ENCODE measurements around the gene ZNF516. TPM values are rescaled to one million over a fixed set of nuclear protein-coding genes. Genes with fewer than 3 reads are reported as not detected.

The ZNF516 gene
- total RNA-seq, 1 donor from 2014 or later: 192 TPM

- peaks cover 8% of the 10 kb centered on the region for H3K36me3 Mint-ChIP-seq (ENCODE audit: unreplicated experiment)
- no peak overlapping the region for H3K27ac Mint-ChIP-seq (ENCODE audit: unreplicated experiment)
- peaks cover 3% of the 10 kb centered on the region for H3K9me3 Mint-ChIP-seq (ENCODE audit: unreplicated experiment)
- H3K4me1 Mint-ChIP-seq (ENCODE audit: low read depth, unreplicated experiment): peaks cover 11% of the 10 kb centered on the region
- H3K4me3 Mint-ChIP-seq (ENCODE audit: unreplicated experiment): no peak overlapping the region
- no peaks in the 10 kb centered on the region for H3K27me3 Mint-ChIP-seq (ENCODE audit: unreplicated experiment)
- no peak for DNase-seq
- no peak for TF ChIP-seq CTCF (IDR thresholded peaks at IDR 0.05; ENCODE audit: partially characterized antibody, unreplicated experiment)
These were observed 8.8 kb upstream of the ZNF516 start for GRCh38 chr18:76503649-76504386.

GRCh38 chr18:76502551-76502950, 7.5 kb upstream of the ZNF516 start:
- Mint-ChIP-seq H3K4me1 (ENCODE audit: low read depth, unreplicated experiment) (peaks cover 16% of the 10 kb centered on the region), H3K27ac (ENCODE audit: unreplicated experiment) (no peak overlapping the region), H3K4me3 (ENCODE audit: unreplicated experiment) (no peak overlapping the region), H3K9me3 (ENCODE audit: unreplicated experiment) (peaks cover 3% of the 10 kb centered on the region), H3K27me3 (ENCODE audit: unreplicated experiment) (no peaks in the 10 kb centered on the region), H3K36me3 (ENCODE audit: unreplicated experiment) (peaks cover 6% of the 10 kb centered on the region)
- TF ChIP-seq CTCF (IDR thresholded peaks at IDR 0.05; ENCODE audit: partially characterized antibody, unreplicated experiment): no peak
- DNase-seq: no peak

GRCh38 chr18:76499637-76500340, 4.7 kb upstream of the ZNF516 start:
- DNase-seq: no peak
- Mint-ChIP-seq H3K4me1 (ENCODE audit: low read depth, unreplicated experiment) (peaks cover 24% of the 10 kb centered on the region), H3K27ac (ENCODE audit: unreplicated experiment) (no peak overlapping the region), H3K27me3 (ENCODE audit: unreplicated experiment) (peaks cover 11% of the 10 kb centered on the region), H3K9me3 (ENCODE audit: unreplicated experiment) (peaks cover 8% of the 10 kb centered on the region), H3K36me3 (ENCODE audit: unreplicated experiment) (no peaks in the 10 kb centered on the region), H3K4me3 (ENCODE audit: unreplicated experiment) (no peak overlapping the region)
- no peak for TF ChIP-seq CTCF (IDR thresholded peaks at IDR 0.05; ENCODE audit: partially characterized antibody, unreplicated experiment)

GRCh38 chr18:76499021-76499420, 4.0 kb upstream of the ZNF516 start:
- H3K36me3 Mint-ChIP-seq (ENCODE audit: unreplicated experiment): no peaks in the 10 kb centered on the region
- DNase-seq: no peak
- H3K27me3 Mint-ChIP-seq (ENCODE audit: unreplicated experiment): peaks cover 15% of the 10 kb centered on the region
- peaks cover 12% of the 10 kb centered on the region for H3K9me3 Mint-ChIP-seq (ENCODE audit: unreplicated experiment)
- peaks cover 24% of the 10 kb centered on the region for H3K4me1 Mint-ChIP-seq (ENCODE audit: low read depth, unreplicated experiment)
- H3K4me3 Mint-ChIP-seq (ENCODE audit: unreplicated experiment): no peak overlapping the region
- TF ChIP-seq CTCF (IDR thresholded peaks at IDR 0.05; ENCODE audit: partially characterized antibody, unreplicated experiment): no peak
- no peak overlapping the region for H3K27ac Mint-ChIP-seq (ENCODE audit: unreplicated experiment)

- Mint-ChIP-seq H3K9me3 (ENCODE audit: unreplicated experiment) (peaks cover 19% of the 10 kb centered on the region), H3K4me1 (ENCODE audit: low read depth, unreplicated experiment) (peaks cover 24% of the 10 kb centered on the region), H3K4me3 (ENCODE audit: unreplicated experiment) (peak overlapping the region; percentile 28), H3K27me3 (ENCODE audit: unreplicated experiment) (peaks cover 19% of the 10 kb centered on the region), H3K27ac (ENCODE audit: unreplicated experiment) (no peak overlapping the region), H3K36me3 (ENCODE audit: unreplicated experiment) (no peaks in the 10 kb centered on the region)
- no peak for DNase-seq
- no peak for TF ChIP-seq CTCF (IDR thresholded peaks at IDR 0.05; ENCODE audit: partially characterized antibody, unreplicated experiment)
These were observed 3.0 kb upstream of the ZNF516 start for GRCh38 chr18:76498064-76498463.

All from glutamatergic neuron (in vitro differentiated cells).